GM13977 (cell line): ENCODE results near the gene TRMT6.

Source experiments
- DNase-seq: peaks from one replicate; pipeline ENCODE4 v3.0.0; 2012; ENCODE audit warnings: low spot score
- CTCF ChIP-seq: IDR thresholded peaks from 2 replicates; pipeline ENCODE4 v1.5.1; 2012; ENCODE audit warnings: mild to moderate bottlenecking, control low read depth; ENCODE audit not compliant: insufficient read depth; ENCODE audit errors: extremely low read depth, missing control alignments
- in situ Hi-C: fragments of 300-500 bp; cut with MboI; formaldehyde crosslinking; loops from one replicate; pipeline ENCODE4 v1.12.0; 2022; ENCODE audit warnings: low sequenced_read_pairs, low pct_unique_long_range_greater_than_20kb, mixed read lengths, inconsistent platforms; ENCODE audit not compliant: unreplicated experiment

TRMT6 gene

GRCh38 chr20:5918856-5919625 lies 31.3 kb downstream of the TRMT6 start:
- in situ Hi-C loops: no loop called here
- TF ChIP-seq CTCF: no peak
- peak; percentile 19 for DNase-seq

- no peak for DNase-seq
- TF ChIP-seq CTCF: no peak
- in situ Hi-C loops: no loop called here
Observed at GRCh38 chr20:5914859-5915258, 35.5 kb downstream of the TRMT6 start.

DNA sequence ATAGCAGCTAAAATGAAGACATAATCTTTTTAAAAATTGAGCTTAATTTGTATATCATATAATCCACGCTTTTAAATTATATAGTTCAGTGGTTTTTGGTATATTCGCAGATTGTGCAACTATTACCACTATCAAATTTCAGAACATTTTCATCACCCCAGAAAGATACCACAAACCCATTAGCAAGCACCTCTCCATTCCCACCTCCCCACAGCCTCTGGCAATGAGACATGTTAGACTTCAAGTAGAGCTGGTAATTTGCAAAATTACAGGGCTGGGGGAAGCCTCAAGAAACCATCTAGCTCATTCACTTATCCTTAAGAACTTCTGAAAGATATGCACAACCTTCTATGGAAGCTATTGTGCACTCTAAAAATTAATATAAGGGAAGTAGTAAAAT lies 37.2 kb downstream of the TRMT6 start:
- no peak for DNase-seq
- in situ Hi-C loops: no loop called here
- no peak for TF ChIP-seq CTCF

DNA sequence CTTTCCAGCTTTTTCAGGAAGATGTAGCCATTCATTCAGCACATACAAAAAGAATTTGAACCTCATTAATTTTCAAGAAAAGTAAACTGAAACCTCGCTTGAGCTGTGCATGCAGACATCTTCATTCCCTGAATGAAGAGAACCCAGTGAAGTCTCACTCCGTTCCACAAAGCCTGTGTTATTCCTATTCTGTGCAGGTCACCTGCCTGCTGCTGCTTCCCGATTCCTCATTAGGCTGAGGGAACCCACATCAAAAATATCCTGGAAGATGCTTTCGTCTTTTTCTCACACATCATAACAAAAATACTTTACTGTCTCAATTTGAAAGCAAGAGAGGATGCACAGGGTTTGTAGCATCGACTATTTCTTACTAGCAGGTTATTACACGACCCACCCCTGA lies 40.1 kb downstream of the TRMT6 start:
- in situ Hi-C loops: no loop called here
- no peak for TF ChIP-seq CTCF
- DNase-seq: no peak

GRCh38 chr20:5908981-5909380 lies 41.4 kb downstream of the TRMT6 start:
- DNase-seq: no peak
- in situ Hi-C loops: no loop called here
- no peak for TF ChIP-seq CTCF

- no peak for TF ChIP-seq CTCF
- in situ Hi-C loops: no loop called here
- DNase-seq: no peak
Observed at GRCh38 chr20:5900908-5901307, 49.4 kb downstream of the TRMT6 start.
